Measurements from ENCODE around the gene TMEM163. TPM values are rescaled to one million over a fixed set of nuclear protein-coding genes. Genes with fewer than 3 reads are reported as not detected.

TMEM163 gene
- total RNA-seq, 1 donor from 2014 or later: 0.18 TPM

DNA sequence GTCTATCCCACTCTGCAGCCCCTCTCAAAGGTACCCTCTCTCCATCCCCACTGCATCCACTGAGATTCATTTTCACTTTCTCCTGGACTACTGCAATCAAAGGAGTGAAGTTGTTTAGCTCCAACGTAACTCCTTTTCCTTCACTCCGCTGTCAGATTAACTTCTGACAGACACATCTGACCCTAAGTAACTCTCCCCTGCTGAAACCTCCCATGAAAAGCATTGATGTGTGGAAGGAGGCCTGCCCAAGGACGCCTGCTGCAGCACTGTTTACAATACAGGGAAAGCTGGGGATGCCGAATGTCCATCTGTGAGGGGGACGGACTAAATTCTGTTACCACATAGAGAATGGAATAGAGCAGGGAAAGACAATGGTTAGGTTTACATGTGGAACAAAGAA is 114.8 kb downstream of the TMEM163 start:
- H3K4me1 ChIP-seq (ENCODE audit: insufficient read depth, low read length): no peaks in the 10 kb centered on the region
- no peak for DNase-seq (ENCODE audit: low read depth)
- Mint-ChIP-seq H3K36me3 (ENCODE audit: low read depth, unreplicated experiment) (no peaks in the 10 kb centered on the region), H3K9me3 (ENCODE audit: unreplicated experiment) (no peaks in the 10 kb centered on the region), H3K27ac (ENCODE audit: unreplicated experiment) (no peak overlapping the region), H3K4me3 (ENCODE audit: unreplicated experiment) (no peak overlapping the region), H3K4me1 (ENCODE audit: low read depth, unreplicated experiment) (no peaks in the 10 kb centered on the region), H3K27me3 (ENCODE audit: low read depth, unreplicated experiment) (peaks cover 26% of the 10 kb centered on the region)
- FAIRE-seq: no peak
- no peaks in the 10 kb centered on the region for H3K36me3 ChIP-seq (ENCODE audit: insufficient read depth, low read length)
- no peak overlapping the region for H3K27ac ChIP-seq (ENCODE audit: low read depth, low read length)
- no peak overlapping the region for H3K4me2 ChIP-seq (ENCODE audit: low read length)
- H3K79me2 ChIP-seq (ENCODE audit: insufficient read depth, low read length): no peaks in the 10 kb centered on the region
- no peak for TF ChIP-seq CTCF (IDR thresholded peaks at IDR 0.05; ENCODE audit: insufficient read depth, low read depth, low read length)
- TF ChIP-seq EZH2 (IDR thresholded peaks at IDR 0.05; ENCODE audit: insufficient read depth, low read length): no peak
- peaks cover 2% of the 10 kb centered on the region for H3K9me3 ChIP-seq (ENCODE audit: insufficient read depth, low read depth, low read length)
- no peaks in the 10 kb centered on the region for H4K20me1 ChIP-seq (ENCODE audit: insufficient read depth, low read length)
- no peak overlapping the region for H3K9ac ChIP-seq (ENCODE audit: low read length)
- no peak overlapping the region for H3K4me3 ChIP-seq (ENCODE audit: insufficient read depth, low read depth, low read length)
- no peak overlapping the region for H2AFZ ChIP-seq (ENCODE audit: low read depth, low read length)
- H3K27me3 ChIP-seq (ENCODE audit: insufficient read depth, low read length): no peaks in the 10 kb centered on the region

GRCh38 chr2:134602666-134603065 is 116.1 kb downstream of the TMEM163 start:
- Histone ChIP-seq H3K4me3 (ENCODE audit: insufficient read depth, low read depth, low read length) (no peak overlapping the region), H3K79me2 (ENCODE audit: insufficient read depth, low read length) (no peaks in the 10 kb centered on the region), H3K9me3 (ENCODE audit: insufficient read depth, low read depth, low read length) (peaks cover 2% of the 10 kb centered on the region), H3K4me1 (ENCODE audit: insufficient read depth, low read length) (no peaks in the 10 kb centered on the region), H3K9ac (ENCODE audit: low read length) (no peak overlapping the region), H3K27ac (ENCODE audit: low read depth, low read length) (no peak overlapping the region), H3K27me3 (ENCODE audit: insufficient read depth, low read length) (no peaks in the 10 kb centered on the region), H3K4me2 (ENCODE audit: low read length) (no peak overlapping the region), H3K36me3 (ENCODE audit: insufficient read depth, low read length) (no peaks in the 10 kb centered on the region), H2AFZ (ENCODE audit: low read depth, low read length) (no peak overlapping the region), H4K20me1 (ENCODE audit: insufficient read depth, low read length) (no peaks in the 10 kb centered on the region)
- no peak for FAIRE-seq
- peaks cover 26% of the 10 kb centered on the region for H3K27me3 Mint-ChIP-seq (ENCODE audit: low read depth, unreplicated experiment)
- no peak overlapping the region for H3K4me3 Mint-ChIP-seq (ENCODE audit: unreplicated experiment)
- no peak for DNase-seq (ENCODE audit: low read depth)
- no peaks in the 10 kb centered on the region for H3K9me3 Mint-ChIP-seq (ENCODE audit: unreplicated experiment)
- TF ChIP-seq CTCF (IDR thresholded peaks at IDR 0.05; ENCODE audit: insufficient read depth, low read depth, low read length) (no peak), EZH2 (IDR thresholded peaks at IDR 0.05; ENCODE audit: insufficient read depth, low read length) (no peak)
- no peaks in the 10 kb centered on the region for H3K36me3 Mint-ChIP-seq (ENCODE audit: low read depth, unreplicated experiment)
- no peaks in the 10 kb centered on the region for H3K4me1 Mint-ChIP-seq (ENCODE audit: low read depth, unreplicated experiment)
- no peak overlapping the region for H3K27ac Mint-ChIP-seq (ENCODE audit: unreplicated experiment)

- H3K27ac ChIP-seq (ENCODE audit: low read depth, low read length): no peak overlapping the region
- H3K4me3 ChIP-seq (ENCODE audit: insufficient read depth, low read depth, low read length): no peak overlapping the region
- no peaks in the 10 kb centered on the region for H3K79me2 ChIP-seq (ENCODE audit: insufficient read depth, low read length)
- Mint-ChIP-seq H3K9me3 (ENCODE audit: unreplicated experiment) (no peaks in the 10 kb centered on the region), H3K27me3 (ENCODE audit: low read depth, unreplicated experiment) (peaks cover 22% of the 10 kb centered on the region), H3K4me3 (ENCODE audit: unreplicated experiment) (no peak overlapping the region), H3K4me1 (ENCODE audit: low read depth, unreplicated experiment) (no peaks in the 10 kb centered on the region), H3K27ac (ENCODE audit: unreplicated experiment) (no peak overlapping the region), H3K36me3 (ENCODE audit: low read depth, unreplicated experiment) (no peaks in the 10 kb centered on the region)
- no peak for FAIRE-seq
- no peak overlapping the region for H2AFZ ChIP-seq (ENCODE audit: low read depth, low read length)
- H3K27me3 ChIP-seq (ENCODE audit: insufficient read depth, low read length): no peaks in the 10 kb centered on the region
- TF ChIP-seq EZH2 (IDR thresholded peaks at IDR 0.05; ENCODE audit: insufficient read depth, low read length) (no peak), CTCF (IDR thresholded peaks at IDR 0.05; ENCODE audit: insufficient read depth, low read depth, low read length) (no peak)
- H3K4me1 ChIP-seq (ENCODE audit: insufficient read depth, low read length): no peaks in the 10 kb centered on the region
- H4K20me1 ChIP-seq (ENCODE audit: insufficient read depth, low read length): no peaks in the 10 kb centered on the region
- DNase-seq (ENCODE audit: low read depth): no peak
- peaks cover 2% of the 10 kb centered on the region for H3K9me3 ChIP-seq (ENCODE audit: insufficient read depth, low read depth, low read length)
- no peak overlapping the region for H3K4me2 ChIP-seq (ENCODE audit: low read length)
- no peaks in the 10 kb centered on the region for H3K36me3 ChIP-seq (ENCODE audit: insufficient read depth, low read length)
- H3K9ac ChIP-seq (ENCODE audit: low read length): no peak overlapping the region
Observed at GRCh38 chr2:134601264-134601663, 117.5 kb downstream of the TMEM163 start.

All from astrocyte (in vitro differentiated cells and primary cell).